MV-4-11 (cell line): Measurements from ENCODE around the gene DDX47.
"Not testable (repeated sequence)": the region's sequence is repeated elsewhere in the genome, so short reads cannot be mapped to it uniquely, and the experiment has no call there.

Experiments
- DNase-seq: peaks from one replicate; lab custom pipeline; 2025; lab: John Stamatoyannopoulos, UW

Gene DDX47

GRCh38 chr12:12872139-12872933 is 59.2 kb downstream of the DDX47 start:
- DNase-seq = no peak

- DNase-seq = no peak
Measured at GRCh38 chr12:12872934-12873275, 59.8 kb downstream of the DDX47 start.

DNA sequence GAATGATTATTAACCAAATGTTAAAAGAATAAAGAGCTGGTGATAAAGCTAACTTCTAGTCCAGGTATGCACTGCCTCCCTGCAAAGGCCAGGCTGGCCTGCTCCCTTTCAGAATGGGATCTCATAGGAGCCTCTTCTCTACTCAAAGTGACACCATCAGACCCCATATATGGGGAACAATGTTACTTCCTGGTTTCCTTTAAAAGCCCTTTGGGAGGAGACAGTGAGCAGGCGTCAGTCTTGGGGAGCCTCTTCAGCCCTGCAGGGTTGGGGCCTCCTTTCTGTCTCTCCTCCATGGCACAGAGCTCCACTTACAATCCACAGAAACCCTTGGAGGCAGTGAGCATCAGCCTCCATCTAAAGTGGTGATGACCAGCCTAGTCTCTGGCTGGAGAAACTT is 60.9 kb downstream of the DDX47 start:
- DNase-seq = peak; percentile 42

- not testable (repeated sequence) for DNase-seq
Measured at GRCh38 chr12:12875301-12875700, 62.2 kb downstream of the DDX47 start.

DNA sequence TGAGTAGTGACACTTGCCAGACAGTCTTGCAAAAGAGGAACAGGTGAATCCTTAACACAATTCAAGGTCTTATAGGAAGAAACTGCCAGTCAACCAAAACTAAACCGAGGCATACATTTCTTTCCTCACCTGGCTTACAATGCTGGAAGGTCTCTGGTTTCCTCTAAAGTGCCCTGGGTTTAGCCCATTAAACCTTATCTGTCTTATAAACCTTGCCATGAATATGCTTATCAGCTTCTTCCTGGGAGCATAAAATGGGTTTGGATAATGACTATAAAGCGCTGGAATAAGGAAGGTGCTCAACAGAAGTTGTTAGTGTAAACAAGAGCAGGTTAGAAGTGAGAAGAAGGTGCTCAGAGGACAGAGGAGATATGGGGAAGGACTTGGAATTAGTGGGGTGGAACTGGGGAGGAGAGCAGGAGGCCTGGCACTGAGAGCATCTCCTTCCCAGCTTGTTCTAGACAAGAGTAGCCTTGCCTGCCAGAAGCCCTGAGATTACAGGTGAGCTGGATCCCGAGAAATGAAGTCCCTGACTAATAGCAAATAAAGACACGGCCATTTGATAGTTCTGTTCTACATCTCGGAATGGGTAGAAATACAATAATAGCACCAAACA is 64.1 kb downstream of the DDX47 start:
- no peak for DNase-seq

DNA sequence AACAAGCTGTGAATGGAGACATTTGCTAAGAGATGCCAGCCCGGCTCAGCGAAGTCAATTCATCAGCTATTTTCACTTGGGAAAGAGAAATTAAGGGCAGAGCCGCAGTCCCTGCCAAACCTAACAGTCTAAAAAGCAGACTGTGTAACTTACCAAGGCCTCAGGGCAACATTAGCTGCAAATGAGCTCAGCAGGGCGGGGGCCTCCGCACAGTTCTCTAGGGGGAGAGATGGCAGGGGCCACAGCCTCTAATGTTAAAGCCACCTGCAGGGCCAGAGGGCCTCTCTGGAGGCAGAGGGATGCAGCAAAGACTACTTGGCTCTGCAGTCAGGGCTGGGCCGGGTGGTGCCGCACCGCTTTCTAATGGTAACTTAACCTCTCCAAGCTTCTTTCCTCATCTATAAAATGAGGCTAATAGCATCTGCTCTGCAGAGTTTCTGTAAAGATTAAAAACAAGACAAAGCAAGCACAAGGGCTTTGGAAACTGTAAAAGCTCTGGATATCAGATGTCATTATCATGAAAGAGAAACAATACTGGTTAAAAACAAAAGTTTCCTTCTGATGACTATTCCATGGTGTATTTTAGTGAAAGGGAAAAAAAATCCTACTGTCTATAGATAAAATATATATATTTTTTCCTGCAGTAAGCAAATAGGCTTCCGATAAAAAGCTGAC is 64.8 kb downstream of the DDX47 start:
- DNase-seq = no peak
